ENCODE data around the gene DRC7. TPM values are rescaled to one million over a fixed set of nuclear protein-coding genes. Genes with fewer than 3 reads are reported as not detected.
"Not testable (repeated sequence)": the region's sequence is repeated elsewhere in the genome, so short reads cannot be mapped to it uniquely, and the experiment has no call there.

DRC7 gene
- total and polyA plus RNA-seq, 2 experiments from 2014 or later: 0.83 to 2.0 TPM

DNA sequence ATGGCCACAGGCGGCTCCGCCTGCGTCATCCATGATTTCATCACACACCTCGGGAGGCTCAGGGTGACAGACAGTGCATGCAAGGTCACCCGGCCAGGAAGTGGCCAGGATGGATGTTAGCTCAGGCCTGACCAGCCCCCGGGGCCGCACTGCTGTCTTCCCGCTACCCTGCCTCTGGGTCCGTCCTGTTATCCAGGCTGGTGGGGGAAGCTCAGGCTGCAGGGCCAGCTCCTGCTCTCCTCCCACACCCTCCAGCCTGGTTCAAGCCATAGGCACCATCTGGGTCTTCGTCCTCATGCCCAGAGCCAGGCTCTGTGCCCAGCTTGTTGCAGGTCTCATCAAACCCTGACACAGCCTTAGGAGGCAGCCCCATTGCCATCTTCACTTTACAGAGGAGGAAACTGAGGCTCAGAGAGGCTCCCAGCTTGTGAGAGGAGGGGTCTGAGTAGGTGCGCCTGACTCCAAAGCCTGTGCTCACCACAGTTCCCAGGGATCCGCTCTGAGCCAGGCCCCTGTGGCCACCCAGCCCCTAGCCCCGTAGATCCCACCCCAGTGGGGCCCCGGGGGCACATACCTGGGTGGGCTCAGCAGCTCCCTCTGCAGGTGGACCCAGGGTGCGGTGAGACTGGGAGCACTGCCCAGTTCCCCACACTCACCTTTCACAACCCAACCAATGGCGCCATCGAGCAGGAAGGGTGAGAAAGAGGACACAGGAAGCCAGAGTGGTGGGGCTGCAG is 26.9 kb upstream of the DRC7 start:
- H3K4me3 ChIP-seq: no peak overlapping the region
- H3K27me3 ChIP-seq: no peaks in the 10 kb centered on the region
- TF ChIP-seq CTCF (IDR thresholded peaks at IDR 0.05; ENCODE audit: low read depth, low read length): peak; percentile 16
- no peak overlapping the region for H3K27ac ChIP-seq
- no peaks in the 10 kb centered on the region for H3K9me3 ChIP-seq (ENCODE audit: low read depth)
- H3K36me3 ChIP-seq: no peaks in the 10 kb centered on the region
- no peaks in the 10 kb centered on the region for H3K4me1 ChIP-seq (ENCODE audit: low read depth)
- DNase-seq (ENCODE audit: low read depth in 1 of 2, low spot score in 1 of 2): peak in 1 of 2 donors; percentile 68

DNA sequence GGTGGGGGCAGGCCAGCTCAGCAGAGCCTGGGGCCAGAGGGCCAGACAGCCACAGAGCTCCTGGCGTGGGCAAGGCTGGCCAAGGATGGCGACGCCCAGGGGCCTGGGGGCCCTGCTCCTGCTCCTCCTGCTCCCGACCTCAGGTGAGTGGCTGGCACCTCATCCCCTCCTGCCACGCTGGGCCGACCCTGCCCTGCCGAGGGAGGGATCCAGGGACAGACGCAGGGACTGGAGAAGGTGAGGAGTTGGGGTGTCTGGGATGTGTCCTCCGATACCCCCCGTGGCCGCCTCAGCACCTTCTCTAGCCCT is 26.4 kb upstream of the DRC7 start, which contains the start of gene ADGRG3:
Gene ADGRG3, plus strand, starts transcription at position 44 of the 309 bp plus-strand sequence. Its CDS starts 42 bp downstream, at position 86.
- Histone ChIP-seq H3K36me3 (no peaks in the 10 kb centered on the region), H3K4me3 (no peak within 1 kb of the TSS), H3K27me3 (no peaks in the 10 kb centered on the region), H3K4me1 (ENCODE audit: low read depth) (no peaks in the 10 kb centered on the region), H3K27ac (no peak within 1 kb of the TSS), H3K9me3 (ENCODE audit: low read depth) (no peaks in the 10 kb centered on the region)
- TF ChIP-seq CTCF (IDR thresholded peaks at IDR 0.05; ENCODE audit: low read depth, low read length): no peak
- no peak for DNase-seq (ENCODE audit: low read depth in 1 of 2, low spot score in 1 of 2)

DNA sequence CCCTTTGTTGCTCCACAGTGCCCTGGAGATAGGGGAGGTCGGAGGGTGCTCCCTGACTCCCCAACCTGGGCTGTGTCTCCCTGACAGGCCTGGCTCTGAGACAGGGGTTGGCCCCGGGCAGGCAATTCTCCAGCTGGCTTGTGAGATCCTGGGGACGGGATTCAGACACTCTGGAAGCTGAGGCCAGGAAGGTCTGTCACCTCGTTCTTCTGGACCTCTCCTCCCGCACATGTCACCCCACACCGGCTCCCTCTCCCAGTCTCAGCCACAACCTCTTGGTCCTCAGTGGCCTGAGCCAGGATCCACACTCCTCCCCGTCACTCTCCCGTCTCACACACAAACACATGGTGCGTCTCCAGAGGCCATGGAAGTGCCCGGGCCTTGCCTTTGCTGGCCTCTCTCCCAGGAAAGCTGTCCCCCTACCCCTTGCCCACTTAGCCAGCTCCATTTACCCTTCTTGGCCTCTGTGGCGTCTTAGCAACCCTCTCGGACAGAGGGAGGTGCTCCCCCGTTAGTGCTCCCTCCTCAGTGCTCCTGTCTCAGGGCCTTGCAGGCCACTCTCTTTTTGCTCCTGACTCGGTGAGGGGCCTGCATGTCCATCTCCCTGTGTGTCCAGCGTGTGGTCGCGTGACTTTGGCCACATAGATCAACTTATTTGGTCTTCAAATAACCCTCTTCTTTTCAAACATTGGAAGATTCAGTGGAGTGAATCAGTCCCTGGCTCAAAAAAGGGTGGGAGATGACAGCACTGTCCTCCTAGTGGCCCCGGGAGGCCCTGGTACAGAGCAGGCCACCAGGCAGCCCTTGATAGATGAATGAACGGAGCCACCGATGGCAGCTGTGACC is 25.8 kb upstream of the DRC7 start:
- H3K4me3 ChIP-seq: no peak overlapping the region
- no peak for TF ChIP-seq CTCF (IDR thresholded peaks at IDR 0.05; ENCODE audit: low read depth, low read length)
- no peak overlapping the region for H3K27ac ChIP-seq
- no peaks in the 10 kb centered on the region for H3K36me3 ChIP-seq
- H3K9me3 ChIP-seq (ENCODE audit: low read depth): no peaks in the 10 kb centered on the region
- H3K4me1 ChIP-seq (ENCODE audit: low read depth): no peaks in the 10 kb centered on the region
- DNase-seq (ENCODE audit: low read depth in 1 of 2, low spot score in 1 of 2): no peak
- H3K27me3 ChIP-seq: no peaks in the 10 kb centered on the region

DNA sequence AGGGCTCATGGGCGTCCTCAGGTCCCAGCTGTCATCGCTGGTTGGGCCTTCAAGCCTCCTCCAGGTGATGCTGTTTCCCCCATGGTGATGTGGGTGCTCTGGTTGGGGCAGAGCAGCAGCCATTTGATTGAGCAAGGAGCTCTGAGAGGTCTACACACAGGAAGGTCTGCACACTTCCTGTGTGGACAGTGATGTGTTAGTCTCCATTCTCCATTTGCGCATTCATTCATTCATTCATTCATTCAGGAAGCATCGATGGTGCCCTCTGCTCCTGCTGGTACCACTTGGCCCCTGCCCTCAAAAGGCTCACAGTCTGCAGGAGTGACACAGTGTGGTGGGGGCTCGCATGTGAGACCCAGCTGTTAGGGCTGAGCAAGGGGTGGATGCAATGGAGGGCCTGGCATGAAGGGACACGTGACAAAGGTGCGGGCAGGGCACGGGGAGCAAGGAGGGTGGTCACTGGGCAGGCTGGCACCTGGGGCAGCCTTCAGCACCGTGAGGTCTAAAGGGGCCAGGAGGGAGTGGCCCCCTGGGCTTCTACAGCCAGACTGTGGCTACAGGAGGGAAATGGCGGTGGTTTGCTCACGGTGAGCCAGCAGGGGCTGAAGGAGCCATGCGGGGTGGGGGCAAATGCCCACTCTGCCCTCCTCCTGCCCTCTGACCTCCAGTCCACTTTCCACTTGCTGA is 25.0 kb upstream of the DRC7 start:
- Histone ChIP-seq H3K9me3 (ENCODE audit: low read depth) (no peaks in the 10 kb centered on the region), H3K4me1 (ENCODE audit: low read depth) (no peaks in the 10 kb centered on the region), H3K27ac (no peak overlapping the region), H3K27me3 (no peaks in the 10 kb centered on the region), H3K36me3 (no peaks in the 10 kb centered on the region), H3K4me3 (no peak overlapping the region)
- no peak for DNase-seq (ENCODE audit: low read depth in 1 of 2, low spot score in 1 of 2)
- no peak for TF ChIP-seq CTCF (IDR thresholded peaks at IDR 0.05; ENCODE audit: low read depth, low read length)

GRCh38 chr16:57670196-57670595 is 24.4 kb upstream of the DRC7 start:
- no peak for TF ChIP-seq CTCF (IDR thresholded peaks at IDR 0.05; ENCODE audit: low read depth, low read length)
- Histone ChIP-seq H3K9me3 (ENCODE audit: low read depth) (no peaks in the 10 kb centered on the region), H3K27me3 (no peaks in the 10 kb centered on the region), H3K36me3 (no peaks in the 10 kb centered on the region), H3K4me3 (no peak overlapping the region), H3K4me1 (ENCODE audit: low read depth) (no peaks in the 10 kb centered on the region), H3K27ac (no peak overlapping the region)
- DNase-seq (ENCODE audit: low read depth in 1 of 2, low spot score in 1 of 2): no peak

GRCh38 chr16:57671451-57671850 is 23.2 kb upstream of the DRC7 start:
- H3K36me3 ChIP-seq; H3K9me3 ChIP-seq (ENCODE audit: low read depth); H3K27me3 ChIP-seq; H3K27ac ChIP-seq; H3K4me3 ChIP-seq; H3K4me1 ChIP-seq (ENCODE audit: low read depth): not testable (repeated sequence)
- peak in 1 of 2 donors; percentile 40 for DNase-seq (ENCODE audit: low read depth in 1 of 2, low spot score in 1 of 2)
